Stimulated activated naive CD4-positive, alpha-beta T cell treated with Interleukin-2 at 50 U/mL for 16 hours (primary cell): Measurements from ENCODE around the gene NPHP1.
"Not testable (repeated sequence)": the region's sequence is repeated elsewhere in the genome, so short reads cannot be mapped to it uniquely, and the experiment has no call there.

ENCODE experiments used
- DNase-seq: peaks from one replicate; lab custom pipeline; 2025; lab: John Stamatoyannopoulos, UW

Gene NPHP1

GRCh38 chr2:110126906-110127305 lies 77.9 kb downstream of the NPHP1 start:
- DNase-seq: no peak

GRCh38 chr2:110126086-110126773 lies 78.6 kb downstream of the NPHP1 start:
- DNase-seq: no peak

- no peak for DNase-seq
Observed at GRCh38 chr2:110124939-110125691, 79.7 kb downstream of the NPHP1 start.

DNA sequence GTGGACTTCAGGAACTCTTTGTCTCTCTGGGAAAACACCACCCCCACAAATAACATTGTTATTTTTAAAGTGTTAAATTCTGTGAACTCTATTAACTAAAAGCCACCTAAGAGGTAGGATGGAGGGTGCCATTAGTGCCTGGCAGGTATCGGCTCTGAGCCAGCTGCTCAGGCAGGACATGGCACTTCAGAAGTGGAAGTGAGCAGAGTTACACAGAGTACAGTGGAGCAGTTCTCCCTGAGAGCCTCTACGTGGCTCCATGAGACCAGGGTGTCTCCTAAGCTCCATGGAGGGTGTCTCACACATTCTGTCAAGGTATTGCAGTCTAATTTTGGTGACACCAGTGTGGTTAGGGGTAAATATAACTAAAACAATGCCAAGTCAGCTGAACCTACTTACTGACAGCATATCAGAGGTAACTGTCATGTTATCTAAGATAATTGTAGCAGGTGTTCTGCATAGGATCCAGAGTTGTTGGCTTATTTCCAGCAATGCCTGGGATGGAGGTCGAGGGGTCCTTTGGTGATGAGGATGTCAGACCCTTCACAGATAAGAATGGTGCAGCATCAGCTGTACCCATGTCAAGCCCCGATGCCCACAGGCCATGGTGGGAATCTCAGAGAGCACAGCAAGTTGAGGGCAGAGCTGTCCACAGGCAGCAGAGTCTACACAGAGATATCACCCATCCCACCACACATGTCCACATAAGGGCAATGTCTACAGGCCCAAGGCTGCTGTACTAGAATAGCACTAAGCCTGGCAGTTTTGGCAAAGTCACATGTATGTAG lies 80.6 kb downstream of the NPHP1 start:
- no peak for DNase-seq

DNA sequence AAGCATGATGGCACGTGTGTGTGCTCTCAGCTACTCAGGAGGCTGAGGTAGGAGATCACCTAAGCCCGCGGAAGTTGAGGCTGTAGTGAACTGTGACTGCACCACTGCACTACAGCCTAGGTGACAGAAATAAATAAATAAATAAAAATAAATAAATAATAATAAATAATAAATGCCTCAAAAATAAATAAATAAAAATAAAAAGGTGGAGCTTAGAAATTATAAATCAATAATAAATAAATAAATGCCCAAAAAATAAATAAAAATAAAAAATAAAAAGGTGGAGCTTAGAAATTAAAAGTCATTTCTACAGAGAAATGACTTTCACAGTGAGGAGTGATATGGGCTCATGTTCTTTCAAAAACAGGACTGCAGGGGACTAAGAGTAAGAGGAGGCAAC lies 83.2 kb downstream of the NPHP1 start:
- no peak for DNase-seq

DNA sequence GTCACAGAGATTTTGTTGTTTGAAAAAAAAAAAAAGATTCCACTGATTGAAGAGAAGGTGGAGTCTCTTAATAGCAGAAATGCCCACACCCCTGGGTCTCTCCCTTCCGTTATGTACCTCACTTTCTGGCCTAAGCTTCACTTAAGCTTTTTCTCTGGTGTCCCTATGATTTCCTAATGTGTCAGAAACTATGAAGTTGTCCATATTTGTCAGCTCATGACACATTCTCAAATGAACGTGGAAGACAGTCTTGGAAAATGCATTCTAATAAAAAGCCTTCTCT lies 83.8 kb downstream of the NPHP1 start:
- no peak for DNase-seq

- no peak for DNase-seq
Observed at GRCh38 chr2:110120171-110121051, 84.4 kb downstream of the NPHP1 start.

DNA sequence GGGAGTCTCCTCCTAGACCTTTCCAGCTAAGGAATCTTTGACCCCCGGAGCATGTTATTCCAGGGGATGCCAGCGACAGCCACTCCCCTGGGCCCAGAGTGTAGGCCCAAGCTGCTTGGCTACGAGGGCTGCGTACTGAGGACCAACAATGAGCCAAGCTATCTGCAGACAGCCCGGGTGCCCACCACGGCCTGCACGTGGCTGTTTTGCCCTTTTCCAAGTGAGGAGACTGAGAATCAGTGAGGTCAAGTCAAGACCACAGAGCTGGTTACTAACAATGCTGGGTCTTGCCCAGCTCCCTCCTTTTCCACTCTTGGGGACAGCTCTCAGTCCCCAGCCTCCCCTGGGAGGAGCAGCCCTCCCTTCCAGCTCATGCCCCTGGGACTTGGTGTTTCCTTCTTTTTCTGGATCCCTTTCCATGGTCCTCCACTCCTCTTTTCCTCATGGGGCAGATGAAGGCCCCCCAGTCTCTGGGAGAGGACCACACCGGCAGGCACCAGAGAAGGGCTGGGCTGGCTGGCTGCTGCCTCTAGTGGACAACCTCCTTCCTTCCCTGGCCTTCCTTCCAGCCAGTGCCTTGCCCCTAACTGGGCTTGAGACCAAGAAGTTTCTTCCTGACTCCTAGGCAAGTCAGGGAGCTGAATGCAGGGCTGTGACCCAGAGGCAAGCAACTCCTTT lies 88.6 kb downstream of the NPHP1 start:
- DNase-seq: no peak

DNA sequence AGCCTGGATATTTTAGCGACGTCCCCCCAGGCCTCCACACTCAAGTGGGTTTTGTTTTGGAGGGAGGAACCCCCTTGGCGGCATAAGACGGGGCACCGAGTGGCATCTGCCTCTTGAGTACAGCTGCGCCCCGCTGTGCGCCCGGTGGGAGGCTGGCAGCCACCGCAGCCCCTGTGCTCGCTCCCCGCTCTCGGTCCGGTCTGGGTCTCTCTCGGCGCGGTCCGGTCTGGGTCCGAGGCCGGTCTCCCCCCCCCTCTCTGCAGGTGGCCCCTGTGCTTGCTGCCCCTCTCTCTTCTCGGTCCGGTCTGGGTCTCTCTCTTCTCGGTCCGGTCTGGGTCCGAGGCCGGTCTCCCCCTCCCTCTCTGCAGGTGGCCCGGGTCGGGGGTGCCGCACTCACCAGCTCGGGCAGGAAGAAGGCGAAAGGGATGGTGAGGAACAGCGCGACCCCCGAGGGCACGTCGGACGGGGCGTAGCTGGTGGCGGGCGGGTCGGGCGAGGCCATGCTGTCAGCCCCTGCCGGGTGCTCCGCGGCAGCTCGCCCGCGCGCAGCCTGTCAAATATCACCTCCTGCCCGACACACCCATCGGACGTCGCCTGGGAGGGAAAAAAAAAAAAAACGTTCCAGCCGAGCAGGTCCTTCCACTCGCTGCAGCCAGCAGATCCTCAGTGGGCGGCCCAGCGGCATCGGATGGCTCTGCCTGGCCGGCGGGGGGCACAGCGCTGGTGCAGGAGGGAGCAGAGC lies 89.4 kb downstream of the NPHP1 start, which contains the start of gene MALL:
TSS of gene MALL (minus strand) at position 532 of the 742 bp plus-strand sequence. CDS start at position 502, 30 bp downstream.
- DNase-seq: no peak

- DNase-seq: no peak
Observed at GRCh38 chr2:110114831-110115255, 90.0 kb downstream of the NPHP1 start.

GRCh38 chr2:110113961-110114591 lies 90.7 kb downstream of the NPHP1 start:
- no peak for DNase-seq

DNA sequence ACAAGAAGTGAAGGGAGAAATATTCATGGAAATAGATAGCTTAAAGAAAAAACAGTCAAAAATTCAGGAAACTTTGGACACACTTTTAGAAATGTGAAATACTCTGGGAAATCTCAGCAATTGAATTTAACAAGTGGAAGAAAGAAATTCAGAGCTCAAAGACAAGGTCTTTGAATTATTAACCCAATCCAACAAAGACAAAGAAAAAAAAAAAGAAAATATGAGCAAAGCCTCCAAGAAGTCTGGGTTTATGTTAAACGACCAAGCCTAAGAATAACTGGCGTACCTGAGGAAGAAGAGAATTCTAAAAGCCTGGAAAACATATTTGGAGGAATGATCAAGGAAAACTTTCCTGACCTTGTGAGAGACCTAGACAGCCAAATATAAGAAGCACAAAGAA lies 96.5 kb downstream of the NPHP1 start:
- DNase-seq: not testable (repeated sequence)

GRCh38 chr2:110107092-110108079 lies 97.4 kb downstream of the NPHP1 start:
- no peak for DNase-seq

- DNase-seq: no peak
Observed at GRCh38 chr2:110106642-110107041, 98.2 kb downstream of the NPHP1 start.

- DNase-seq: no peak
Observed at GRCh38 chr2:110105608-110106467, 99.0 kb downstream of the NPHP1 start.

GRCh38 chr2:110105183-110105582 lies 99.6 kb downstream of the NPHP1 start:
- no peak for DNase-seq

- DNase-seq: no peak
Observed at GRCh38 chr2:110104025-110104771, 100.6 kb downstream of the NPHP1 start.
